ENCODE results near the gene TRAF7.
"Not testable (repeated sequence)": the region's sequence is repeated elsewhere in the genome, so short reads cannot be mapped to it uniquely, and the experiment has no call there.

DNA sequence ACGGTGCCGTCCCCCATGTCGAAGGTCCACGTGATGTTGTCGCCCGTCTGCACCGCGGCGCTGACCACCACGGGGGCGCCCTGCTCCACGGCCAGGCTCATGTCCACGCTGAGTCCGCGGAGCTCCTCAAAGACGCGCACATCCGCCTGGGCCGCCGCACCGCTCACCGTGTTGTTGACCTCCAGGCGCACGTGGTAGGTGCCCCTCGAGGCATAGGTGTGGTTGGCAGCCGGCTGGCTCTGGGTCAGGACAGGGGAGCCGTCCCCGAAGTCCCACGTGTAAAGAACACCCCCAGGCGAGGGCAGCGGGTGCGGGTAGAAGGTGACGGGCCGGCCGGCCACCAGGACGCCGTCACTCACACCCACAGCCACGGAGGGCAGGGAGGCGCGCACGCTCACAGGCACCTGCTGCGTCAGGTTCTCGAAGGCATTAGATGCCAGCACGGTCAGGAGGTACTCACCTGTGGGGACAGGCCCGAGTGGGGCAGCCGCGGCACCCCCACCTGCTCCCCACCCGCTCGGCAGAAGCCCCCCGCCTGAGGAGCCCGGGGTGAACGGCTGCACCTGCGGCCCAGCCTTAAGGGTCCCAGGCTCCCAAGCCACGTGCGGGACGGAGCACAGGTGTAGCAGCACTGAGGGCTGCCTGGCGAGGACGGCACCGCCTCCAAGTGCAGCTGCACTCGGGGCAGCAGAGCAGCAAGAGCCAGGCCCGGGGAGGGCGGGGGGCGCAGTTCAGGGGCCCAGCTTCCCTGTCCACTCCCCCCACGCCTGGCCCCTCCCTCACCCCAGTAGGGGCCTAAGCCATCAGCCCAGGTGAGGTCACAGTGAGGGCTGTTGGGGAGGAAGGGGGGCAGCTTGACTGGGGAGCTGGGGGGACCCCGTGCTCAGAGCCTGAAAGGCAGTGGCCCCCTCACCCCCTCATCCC, 43.9 kb upstream of the TRAF7 start:
- TF ChIP-seq FOXK2 (IDR thresholded peaks at IDR 0.05); ARNT (IDR thresholded peaks at IDR 0.05); HDGF (IDR thresholded peaks at IDR 0.05; ENCODE audit: borderline replicate concordance); ZNF384 (IDR thresholded peaks at IDR 0.05); NFRKB (IDR thresholded peaks at IDR 0.05); SP1 (IDR thresholded peaks at IDR 0.05); BHLHE40 (IDR thresholded peaks at IDR 0.05; ENCODE audit: borderline replicate concordance); ELF4 (IDR thresholded peaks at IDR 0.05): not testable (repeated sequence)

Measured in HEK293T (cell line).